H1 (cell line): ENCODE results near the gene SYT13. TPM values are rescaled to one million over a fixed set of nuclear protein-coding genes. Genes with fewer than 3 reads are reported as not detected.

ENCODE experiments used
- EP300 ChIP-seq, 2 experiments: IDR thresholded peaks; 1 replicate in 1 of 2; 2 replicates in 1 of 2; pipeline ENCODE4 v1.6.1; 2011 to 2012; ENCODE audit warnings: low read depth in 2 of 2, low read length in 2 of 2, mild to moderate bottlenecking in 2 of 2, borderline replicate concordance in 1 of 2, inconsistent platforms in 1 of 2, moderate library complexity in 1 of 2
- JUN ChIP-seq: IDR thresholded peaks from 2 replicates; pipeline ENCODE4 v1.6.1; 2011; ENCODE audit warnings: low read depth, mild to moderate bottlenecking, improper control_type of control experiment, low read length
- KDM5A ChIP-seq: fragments of 200-600 bp; IDR thresholded peaks from 2 replicates; pipeline ENCODE4 v1.7.1; 2012; ENCODE audit warnings: mild to moderate bottlenecking, low read length, inconsistent platforms, mixed read lengths
- SIN3A ChIP-seq, 2 experiments: IDR thresholded peaks in 1 of 2; conservative IDR thresholded peaks in 1 of 2; 2 replicates each; pipeline ENCODE4 v1.6.1; 2011 to 2012; ENCODE audit warnings: low read length in 2 of 2, improper control_type of control experiment in 1 of 2, low read depth in 1 of 2, mild to moderate bottlenecking in 1 of 2
- SP2 ChIP-seq: IDR thresholded peaks from 2 replicates; pipeline ENCODE4 v1.6.1; 2012; ENCODE audit warnings: mild to moderate bottlenecking, low read length, inconsistent platforms
- SRF ChIP-seq: IDR thresholded peaks from 2 replicates; pipeline ENCODE4 v1.6.1; 2011; ENCODE audit warnings: mild to moderate bottlenecking, low read depth, low read length, moderate library complexity
- TAF1 ChIP-seq: IDR thresholded peaks from 2 replicates; pipeline ENCODE4 v1.6.1; 2011; ENCODE audit warnings: mild to moderate bottlenecking, low read depth, low read length
- polyA plus RNA-seq, 7 experiments: library from polyadenylated mRNA; depleted of rRNA in 3 of 7; stranded (reverse) in 5 of 7; unstranded in 2 of 7; fragments of >200 nt in 5 of 7; fragments of 200-250 nt in 2 of 7; gene quantifications; 1 replicate in 5 of 7; 2 replicates in 1 of 7; 4 replicates in 1 of 7; pipeline versions ENCODE4 v1.2.1 to v1.2.3, GENCODE V29; 2011 to 2013; ENCODE audit warnings: missing spikeins in 2 of 7, mixed read lengths in 2 of 7
- total RNA-seq: library from RNA; stranded (reverse); fragmentation: NEBNext Ultra II Directional; extraction: Animal tissue kit (Norgen Biotek cat#: 25700); gene quantifications from 2 replicates; pipeline ENCODE4 v1.2.1, GENCODE V29; 2021

Gene SYT13
- total and polyA plus RNA-seq, 2 of the 8 experiments (the other 6 are each of a cell fraction or from before 2014, with no cell fraction given): 4.8 to 13.2 TPM

- TF ChIP-seq EP300 (IDR thresholded peaks at IDR 0.05; ENCODE audit: borderline replicate concordance in 1 of 2, low read depth in 2 of 2, low read length in 2 of 2): no peak
- TF ChIP-seq SIN3A (conservative IDR thresholded peaks at IDR 0.05 in 1 of 2, IDR thresholded peaks at IDR 0.05 in 1 of 2; ENCODE audit: low read depth in 1 of 2, low read length in 2 of 2): no peak
- no peak for TF ChIP-seq SP2
- no peak for TF ChIP-seq TAF1
- TF ChIP-seq JUN: no peak
- TF ChIP-seq KDM5A: no peak
- no peak for TF ChIP-seq SRF
These were observed 23.2 kb downstream of the SYT13 start (continued) for GRCh38 chr11:45262900-45263299.
